Measurements from ENCODE around the gene SLC15A2.
"Not testable (repeated sequence)": the region's sequence is repeated elsewhere in the genome, so short reads cannot be mapped to it uniquely, and the experiment has no call there.

The SLC15A2 gene, protein sequence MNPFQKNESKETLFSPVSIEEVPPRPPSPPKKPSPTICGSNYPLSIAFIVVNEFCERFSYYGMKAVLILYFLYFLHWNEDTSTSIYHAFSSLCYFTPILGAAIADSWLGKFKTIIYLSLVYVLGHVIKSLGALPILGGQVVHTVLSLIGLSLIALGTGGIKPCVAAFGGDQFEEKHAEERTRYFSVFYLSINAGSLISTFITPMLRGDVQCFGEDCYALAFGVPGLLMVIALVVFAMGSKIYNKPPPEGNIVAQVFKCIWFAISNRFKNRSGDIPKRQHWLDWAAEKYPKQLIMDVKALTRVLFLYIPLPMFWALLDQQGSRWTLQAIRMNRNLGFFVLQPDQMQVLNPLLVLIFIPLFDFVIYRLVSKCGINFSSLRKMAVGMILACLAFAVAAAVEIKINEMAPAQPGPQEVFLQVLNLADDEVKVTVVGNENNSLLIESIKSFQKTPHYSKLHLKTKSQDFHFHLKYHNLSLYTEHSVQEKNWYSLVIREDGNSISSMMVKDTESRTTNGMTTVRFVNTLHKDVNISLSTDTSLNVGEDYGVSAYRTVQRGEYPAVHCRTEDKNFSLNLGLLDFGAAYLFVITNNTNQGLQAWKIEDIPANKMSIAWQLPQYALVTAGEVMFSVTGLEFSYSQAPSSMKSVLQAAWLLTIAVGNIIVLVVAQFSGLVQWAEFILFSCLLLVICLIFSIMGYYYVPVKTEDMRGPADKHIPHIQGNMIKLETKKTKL

GRCh38 chr3:121894301-121894990 lies at the start of gene SLC15A2:
Gene SLC15A2, plus strand, starts transcription at chr3:121894401. Its CDS starts 76 bp downstream, at chr3:121894477.
- DNase-seq: peak; percentile 17

GRCh38 chr3:121844892-121845291 lies 49.3 kb upstream of the SLC15A2 start:
- no peak for DNase-seq

- DNase-seq: no peak
Measured at GRCh38 chr3:121852256-121852655, 41.9 kb upstream of the SLC15A2 start.

DNA sequence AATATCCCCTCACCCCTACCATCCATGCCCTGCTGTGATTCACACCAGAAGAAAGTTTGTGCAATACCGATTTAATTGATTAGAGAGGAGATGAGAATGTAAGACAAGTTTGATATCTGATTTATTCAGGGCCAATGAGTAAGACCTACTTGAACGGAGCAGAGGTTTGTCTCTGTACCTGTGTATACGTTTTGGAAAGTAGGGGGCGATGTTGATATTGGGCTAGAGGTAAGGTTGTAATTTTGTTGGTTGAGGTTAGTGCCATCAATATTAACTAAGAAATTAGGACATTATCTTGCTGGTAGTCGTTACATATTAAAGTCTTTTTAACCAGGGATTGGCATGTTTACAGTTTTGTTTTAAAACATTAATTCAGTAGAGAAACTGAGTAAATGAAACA lies 38.6 kb upstream of the SLC15A2 start:
- no peak for DNase-seq

DNA sequence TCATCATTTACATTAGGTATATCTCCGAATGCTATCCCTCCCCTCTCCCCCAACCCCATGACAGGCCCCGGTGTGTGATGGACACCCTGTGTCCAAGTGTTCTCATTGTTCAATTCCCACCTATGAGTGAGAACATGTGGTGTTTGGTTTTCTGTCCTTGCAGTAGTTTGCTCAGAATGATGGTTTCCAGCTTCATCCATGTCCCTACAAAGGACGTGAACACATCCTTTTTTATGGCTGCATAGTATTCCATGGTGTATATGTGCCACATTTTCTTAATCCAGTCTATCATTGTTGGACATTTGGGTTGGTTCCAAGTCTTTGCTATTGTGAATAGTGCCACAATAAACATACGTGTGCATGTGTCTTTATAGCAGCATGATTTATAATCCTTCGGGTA lies 36.4 kb upstream of the SLC15A2 start:
- not testable (repeated sequence) for DNase-seq

DNA sequence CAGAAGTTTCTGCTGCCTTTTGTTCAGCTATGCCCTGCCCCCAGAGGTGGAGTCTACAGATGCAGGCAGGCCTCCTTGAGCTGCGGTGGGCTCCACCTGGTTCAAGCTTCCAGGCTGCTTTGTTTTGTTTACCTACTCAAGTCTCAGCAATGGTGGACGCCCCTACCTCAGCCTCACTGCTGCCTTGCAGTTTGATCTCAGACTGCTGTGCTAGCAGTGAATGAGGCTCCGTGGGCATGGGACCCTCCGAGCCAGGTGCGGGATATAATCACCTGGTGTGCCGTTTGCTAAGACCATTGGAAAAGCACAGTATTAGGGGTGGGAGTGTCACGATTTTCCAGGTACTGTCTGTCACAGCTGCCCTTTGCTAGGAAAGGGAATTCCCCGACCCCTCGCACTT lies 31.0 kb upstream of the SLC15A2 start:
- DNase-seq: not testable (repeated sequence)

- DNase-seq: no peak
Measured at GRCh38 chr3:121863801-121864200, 30.4 kb upstream of the SLC15A2 start.

- DNase-seq: no peak
Measured at GRCh38 chr3:121869736-121870135, 24.5 kb upstream of the SLC15A2 start.

GRCh38 chr3:121870717-121871116 lies 23.5 kb upstream of the SLC15A2 start:
- DNase-seq: no peak

GRCh38 chr3:121871430-121871829 lies 22.8 kb upstream of the SLC15A2 start:
- no peak for DNase-seq

DNA sequence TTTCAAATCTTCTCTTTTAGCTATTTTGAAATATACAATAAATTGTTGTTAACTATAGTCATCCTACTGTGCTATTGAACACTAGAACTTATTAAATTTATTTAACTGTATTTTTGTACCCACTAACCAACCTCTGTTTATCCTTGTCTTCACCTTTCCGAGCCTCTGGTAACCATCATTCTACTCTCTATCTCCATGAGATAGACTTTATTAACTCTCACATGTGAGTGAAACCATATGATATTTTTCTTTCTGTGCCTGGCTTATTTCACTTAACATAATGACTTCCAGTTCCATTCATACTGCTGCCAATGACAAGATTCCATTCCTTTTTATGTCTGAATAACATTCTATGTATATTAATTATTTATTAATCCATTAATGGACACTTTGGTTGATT lies 15.8 kb upstream of the SLC15A2 start:
- DNase-seq: no peak

DNA sequence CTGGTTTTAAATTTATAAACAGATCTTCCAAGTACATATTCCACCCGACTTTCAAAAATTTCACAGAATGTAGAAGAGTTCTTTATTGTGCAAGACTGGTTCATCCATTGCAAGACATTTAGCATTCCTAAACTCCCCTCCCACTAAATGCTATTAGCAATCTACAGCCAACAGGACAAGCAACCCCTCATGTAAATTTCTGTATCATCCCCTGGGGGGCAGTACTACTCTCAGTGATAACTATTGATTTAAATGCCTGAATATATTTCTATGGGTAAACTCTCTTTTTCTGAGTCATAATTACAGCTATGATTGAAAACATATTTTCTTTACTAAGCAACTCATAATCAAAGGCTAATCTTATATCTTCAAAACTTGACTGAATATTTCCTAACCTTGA lies 10.7 kb upstream of the SLC15A2 start:
- DNase-seq: peak; percentile 4

- no peak for DNase-seq
Measured at GRCh38 chr3:121885386-121885785, 8.8 kb upstream of the SLC15A2 start.

- DNase-seq: no peak
Measured at GRCh38 chr3:121895121-121895520, 920 bp downstream of the SLC15A2 start.

GRCh38 chr3:121895736-121896135 lies 1.5 kb downstream of the SLC15A2 start:
- no peak for DNase-seq

DNA sequence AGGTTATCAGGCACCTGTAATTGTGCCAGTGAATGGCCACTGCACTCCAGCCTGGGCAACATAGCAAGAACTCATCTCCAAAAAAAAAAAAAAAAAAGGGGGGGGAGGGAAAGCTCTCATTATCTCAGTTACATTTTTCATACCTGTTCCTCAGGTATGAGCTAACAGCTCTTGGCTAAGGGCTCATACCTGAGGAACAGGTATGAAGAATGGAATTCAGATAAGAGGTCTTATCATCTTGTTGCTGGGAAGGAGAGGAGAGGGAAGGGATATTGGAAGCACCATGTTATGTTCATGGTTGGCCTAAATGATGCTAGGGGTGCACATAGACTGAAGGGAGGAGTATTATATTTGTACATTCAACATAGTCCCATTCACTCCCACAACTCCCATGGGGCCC lies 2.6 kb downstream of the SLC15A2 start:
- DNase-seq: no peak

GRCh38 chr3:121897296-121897695 lies 3.1 kb downstream of the SLC15A2 start:
- DNase-seq: no peak

DNA sequence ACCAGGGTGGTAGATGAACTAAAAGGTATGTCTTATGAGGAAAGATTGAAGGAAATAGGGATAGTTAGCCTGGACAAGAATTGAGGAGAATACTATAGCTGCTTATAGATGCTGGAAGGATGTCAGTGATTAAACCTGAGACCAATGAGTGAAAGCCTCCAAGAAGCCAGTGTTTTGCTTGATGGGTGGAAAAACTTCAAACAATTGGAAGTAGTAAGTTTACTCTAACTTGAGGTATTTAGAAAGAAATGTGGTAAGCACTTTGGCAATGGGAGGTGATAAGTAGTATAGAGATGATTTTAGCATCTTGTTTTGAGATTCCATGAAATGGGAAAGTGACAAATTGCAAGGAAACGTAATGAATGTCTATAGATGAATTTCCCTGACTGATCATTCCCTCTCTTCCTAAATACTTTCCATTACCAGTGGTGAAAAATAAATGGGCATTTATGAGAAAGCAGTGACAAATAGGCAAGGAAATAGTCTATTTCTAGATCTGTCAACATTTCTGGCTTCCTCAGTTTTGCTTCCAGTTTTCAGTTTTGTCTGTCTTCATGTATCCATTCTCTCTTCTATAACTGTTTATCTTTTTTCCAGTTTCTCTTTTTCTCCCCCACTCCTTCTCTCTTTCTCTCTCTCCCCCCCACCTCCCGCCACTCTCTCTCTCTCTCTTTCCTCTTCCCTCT lies 19.2 kb downstream of the SLC15A2 start:
- no peak for DNase-seq

GRCh38 chr3:121914081-121914998 lies 20.1 kb downstream of the SLC15A2 start:
- DNase-seq: no peak

DNA sequence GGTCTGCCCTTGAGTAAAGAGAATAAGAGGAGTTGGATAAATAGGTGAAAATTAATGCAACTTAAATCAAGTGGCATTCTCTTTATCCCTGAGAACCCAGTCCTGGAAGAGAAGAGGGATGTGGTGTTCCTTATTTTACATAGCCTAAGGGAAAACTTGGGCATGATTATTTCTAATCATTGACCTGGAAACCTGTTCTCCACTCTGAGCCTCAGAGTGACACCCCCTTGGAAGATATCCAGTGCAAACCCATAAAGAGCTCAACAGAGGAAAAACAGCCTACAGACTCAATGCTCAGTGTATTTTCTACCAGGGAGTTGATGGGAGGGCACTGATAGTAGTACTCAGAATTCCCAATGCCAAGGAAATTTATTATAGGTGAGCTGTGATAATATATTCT lies 22.0 kb downstream of the SLC15A2 start:
- no peak for DNase-seq

GRCh38 chr3:121918779-121919483 lies 24.7 kb downstream of the SLC15A2 start:
- DNase-seq: no peak

All from NCI-H2029 treated with DMSO at 0.1 percent for 48 hours (cell line).